ENCODE results near the gene PSME3IP1. TPM values are rescaled to one million over a fixed set of nuclear protein-coding genes. Genes with fewer than 3 reads are reported as not detected.

PSME3IP1 gene
- total RNA-seq, 1 experiment from 2014 or later, result 123 TPM

Other genes with a start within 250 kb of the PSME3IP1 start
- not detected in 2 replicates for gene CETP, start 224.1 kb downstream of the PSME3IP1 start, total RNA-seq (2014; rRNA removed; shearing (Covaris generic))
- 25.2 and 31.1 TPM in 2 replicates for gene NLRC5, start 196.5 kb downstream of the PSME3IP1 start, total RNA-seq (2014; rRNA removed; shearing (Covaris generic))
- gene CPNE2, start 93.5 kb downstream of the PSME3IP1 start, total RNA-seq (2014; rRNA removed; shearing (Covaris generic)), result 27.5 and 34.3 TPM in 2 replicates
- 27.8 and 34.9 TPM in 2 replicates for gene RSPRY1, start 290 bp upstream of the PSME3IP1 start, total RNA-seq (2014; rRNA removed; shearing (Covaris generic))
- gene ARL2BP, start 59.2 kb upstream of the PSME3IP1 start, total RNA-seq (2014; rRNA removed; shearing (Covaris generic)), result 104 and 120 TPM in 2 replicates
- 0.27 and 0.62 TPM in 2 replicates for gene PLLP, start 98.6 kb upstream of the PSME3IP1 start, total RNA-seq (2014; rRNA removed; shearing (Covaris generic))
- not detected in 2 replicates for gene CCL22, start 172.7 kb upstream of the PSME3IP1 start, total RNA-seq (2014; rRNA removed; shearing (Covaris generic))
- gene CX3CL1, start 186.5 kb upstream of the PSME3IP1 start, total RNA-seq (2014; rRNA removed; shearing (Covaris generic)), result 0.81 and 1.0 TPM in 2 replicates
- gene CCL17, start 218.7 kb upstream of the PSME3IP1 start, total RNA-seq (2014; rRNA removed; shearing (Covaris generic)), result not detected in 2 replicates

Data from M059J (cell line).